K562 (cell line): ENCODE results near the gene CCDC187. TPM values are rescaled to one million over a fixed set of nuclear protein-coding genes. Genes with fewer than 3 reads are reported as not detected.

Experiments used
- ATAC-seq: fragments of 200-7000 bp; cut with Tn5 transposase; 3 replicates; pipeline ENCODE4 v1.9.1; 2020; ENCODE audit warnings: moderate library complexity
- BruUV-seq: library from RNA; stranded (reverse); fragments of 400-500 nt; replicated peaks from 2 replicates; lab custom pipeline; 2021; lab: Mats Ljungman, UMichigan
- CTCF ChIA-PET: fragments of 300-600 bp; formaldehyde crosslinking; extraction: SDS; loops from one replicate; lab custom pipeline; 2021; ENCODE audit warnings: low intra/inter-chr PET ratio; lab: Yijun Ruan, JAX
- POLR2A ChIA-PET: fragments of 300-600, 350-650 bp; sonication (Branson Sonifier 250); formaldehyde crosslinking; extraction: SDS; loops from one replicate; lab custom pipeline; 2021; ENCODE audit warnings: antibody characterized with exemption, inconsistent platforms; lab: Yijun Ruan, JAX
- DNase-seq, 4 experiments: peaks; one replicate each; pipeline versions ENCODE4 v3.0.0 to v3.0.0-alpha.2; 2011 to 2018; ENCODE audit warnings: low spot score in 3 of 4, mixed read lengths in 3 of 4; ENCODE audit errors: extremely low read depth in 1 of 4
- FAIRE-seq: peaks from 2 replicates; lab custom pipeline; 2011; peaks lifted over from hg19 to GRCh38; lab: Jason Lieb, UNC
- H2AFZ ChIP-seq: 2 replicates; pipeline ENCODE4 v1.6.0; 2011; ENCODE audit warnings: low read depth, low read length, control low read depth, inconsistent platforms
- H3K27ac ChIP-seq: fragments of 200-600 bp; 3 replicates; pipeline ENCODE4 v1.8.0; 2011; ENCODE audit warnings: low read depth, mild to moderate bottlenecking, control low read depth, inconsistent platforms, low read length, moderate library complexity, mixed read lengths; ENCODE audit errors: extremely low read depth
- H3K27me3 ChIP-seq, 2 experiments: fragments of 300-600 bp in 1 of 2; 2 replicates in 1 of 2; 3 replicates in 1 of 2; pipeline versions ENCODE4 v1.6.0 to v1.8.0; 2011; ENCODE audit warnings: inconsistent platforms in 2 of 2, low read length in 2 of 2, mild to moderate bottlenecking in 1 of 2, mixed read lengths in 1 of 2, moderate library complexity in 1 of 2; ENCODE audit not compliant: control insufficient read depth in 2 of 2, insufficient read depth in 2 of 2
- H3K36me3 ChIP-seq: fragments of 300-600 bp; 3 replicates; pipeline ENCODE4 v1.8.0; 2011; ENCODE audit warnings: mild to moderate bottlenecking, low read length, inconsistent platforms; ENCODE audit not compliant: control insufficient read depth, insufficient read depth
- H3K4me1 ChIP-seq, 2 experiments: fragments of 200-600 bp in 1 of 2; replicated peaks in 1 of 2; 2 replicates in 1 of 2; 3 replicates in 1 of 2; pipeline versions ENCODE4 v1.5.1 to v1.8.0; 2011; ENCODE audit warnings: inconsistent platforms in 2 of 2, low read length in 2 of 2, mild to moderate bottlenecking in 1 of 2, mixed read lengths in 1 of 2, moderate library complexity in 1 of 2; ENCODE audit not compliant: control insufficient read depth in 2 of 2, insufficient read depth in 2 of 2
- H3K4me2 ChIP-seq: 2 replicates; pipeline ENCODE4 v1.6.1; 2011; ENCODE audit warnings: low read length, control low read depth, inconsistent platforms, mixed read lengths; ENCODE audit not compliant: insufficient read depth
- H3K4me3 ChIP-seq: fragments of 200-600 bp; sonication (generic), shearing (Covaris generic); 2 replicates; pipeline ENCODE4 v1.5.1; 2016; ENCODE audit warnings: control low read depth, inconsistent platforms
- H3K79me2 ChIP-seq: fragments of 200-600 bp; 3 replicates; pipeline ENCODE4 v1.8.0; 2011; ENCODE audit warnings: low read length, inconsistent platforms; ENCODE audit not compliant: control insufficient read depth, insufficient read depth
- H3K9ac ChIP-seq, 2 experiments: 2 replicates each; pipeline versions ENCODE4 v1.6.0 to v1.6.1; 2011; ENCODE audit warnings: low read depth in 2 of 2, low read length in 2 of 2, control low read depth in 1 of 2, inconsistent platforms in 1 of 2, mild to moderate bottlenecking in 1 of 2, mixed read lengths in 1 of 2; ENCODE audit not compliant: insufficient read depth in 1 of 2
- H3K9me1 ChIP-seq: one replicate; pipeline ENCODE4 v1.6.0; 2011; ENCODE audit warnings: inconsistent platforms, mild to moderate bottlenecking, low read length, moderate library complexity; ENCODE audit not compliant: control insufficient read depth, insufficient read depth
- H3K9me3 ChIP-seq: replicated peaks from 2 replicates; pipeline ENCODE4 v1.5.1; 2011; ENCODE audit warnings: low read depth, low read length, inconsistent platforms; ENCODE audit not compliant: control insufficient read depth, insufficient read depth
- H4K20me1 ChIP-seq: replicated peaks from 2 replicates; pipeline ENCODE4 v1.6.1; 2011; ENCODE audit warnings: low read length, inconsistent platforms, mixed read lengths; ENCODE audit not compliant: control insufficient read depth, insufficient read depth
- ADNP ChIP-seq: fragments of 200-800 bp; sonication (Bioruptor generic); IDR thresholded peaks from 2 replicates; pipeline ENCODE4 v1.6.1; 2016; ENCODE audit warnings: missing genetic modification characterization, missing compliant biosample characterization
- ARNT ChIP-seq, 2 experiments: fragments of 450-650 bp; IDR thresholded peaks; 2 replicates each; pipeline ENCODE4 v1.6.1; 2016; ENCODE audit warnings: mild to moderate bottlenecking in 1 of 2
- BCOR ChIP-seq: fragments of 450-650 bp; IDR thresholded peaks from 2 replicates; pipeline ENCODE4 v1.6.1; 2016
- BRD4 ChIP-seq: fragments of 200-600 bp; sonication (generic); IDR thresholded peaks from 2 replicates; pipeline ENCODE4 v1.6.1; 2017; ENCODE audit warnings: inconsistent platforms
- CEBPB ChIP-seq: fragments of 450-650 bp; IDR thresholded peaks from 2 replicates; pipeline ENCODE4 v1.6.1; 2016; ENCODE audit warnings: missing genetic modification characterization, missing compliant biosample characterization
- COPS2 ChIP-seq: fragments of 450-650 bp; conservative IDR thresholded peaks from 2 replicates; pipeline ENCODE4 v1.6.1; 2016; ENCODE audit warnings: mild to moderate bottlenecking, moderate library complexity
- CREB3 ChIP-seq: fragments of 450-650 bp; conservative IDR thresholded peaks from 2 replicates; pipeline ENCODE4 v1.6.1; 2016; ENCODE audit warnings: missing genetic modification characterization, low read depth, mild to moderate bottlenecking, missing compliant biosample characterization, moderate library complexity
- EGR1 ChIP-seq: fragments of 450-650 bp; conservative IDR thresholded peaks from 2 replicates; pipeline ENCODE4 v1.6.1; 2017; ENCODE audit warnings: mild to moderate bottlenecking
- ETS1 ChIP-seq: conservative IDR thresholded peaks from 2 replicates; pipeline ENCODE4 v1.6.1; 2011; ENCODE audit warnings: low read depth, mild to moderate bottlenecking, low read length; ENCODE audit not compliant: control insufficient read depth
- ETV1 ChIP-seq: fragments of 450-650 bp; conservative IDR thresholded peaks from 2 replicates; pipeline ENCODE4 v1.6.1; 2016; ENCODE audit warnings: missing genetic modification characterization, control low read depth, low read depth, missing compliant biosample characterization
- FOXO4 ChIP-seq: fragments of 450-650 bp; formaldehyde crosslinking; IDR thresholded peaks from 2 replicates; pipeline ENCODE4 v1.4.0; 2020; ENCODE audit warnings: mild to moderate bottlenecking, moderate library complexity
- MTA1 ChIP-seq: fragments of 450-650 bp; IDR thresholded peaks from 2 replicates; pipeline ENCODE4 v1.6.1; 2017; ENCODE audit warnings: borderline replicate concordance
- NRF1 ChIP-seq, 2 experiments: fragments of 450-650 bp; IDR thresholded peaks in 1 of 2; conservative IDR thresholded peaks in 1 of 2; 2 replicates each; pipeline ENCODE4 v1.6.1; 2014; ENCODE audit warnings: mild to moderate bottlenecking in 2 of 2
- POLR2H ChIP-seq: IDR thresholded peaks from 2 replicates; pipeline ENCODE4 v1.6.1; 2016; ENCODE audit warnings: missing genetic modification characterization, low read depth, mild to moderate bottlenecking, control low read depth, missing compliant biosample characterization, moderate library complexity
- RBM39 ChIP-seq: fragments of 200-400 bp; formaldehyde crosslinking; optimal IDR thresholded peaks from 2 replicates; pipeline ENCODE3; 2018; ENCODE audit warnings: low read depth, low read length
- RFX1 ChIP-seq: fragments of 450-650 bp; IDR thresholded peaks from 2 replicates; pipeline ENCODE4 v1.6.1; 2016; ENCODE audit warnings: mild to moderate bottlenecking, moderate library complexity
- RHOXF2B ChIP-seq: fragments of 250-450 bp; sonication (Bioruptor Pico); conservative IDR thresholded peaks from 2 replicates; pipeline ENCODE4 v1.5.1; 2021
- SAFB ChIP-seq: fragments of 200-400 bp; formaldehyde crosslinking; IDR thresholded peaks from 2 replicates; pipeline ENCODE4 v1.6.1; 2017; ENCODE audit warnings: low read depth, low read length, borderline replicate concordance
- SOX6 ChIP-seq: fragments of 450-650 bp; IDR thresholded peaks from 2 replicates; pipeline ENCODE4 v1.6.1; 2014; ENCODE audit warnings: mild to moderate bottlenecking
- TSC22D4 ChIP-seq: fragments of 450-650 bp; IDR thresholded peaks from 2 replicates; pipeline ENCODE4 v1.6.1; 2016; ENCODE audit warnings: missing genetic modification characterization, missing biosample characterization, control low read depth
- WGBS: fragments of 100-300 bp; shearing (Covaris generic); methylation state at CpG from one replicate; pipeline ENCODE4 v1.1.6; 2016; ENCODE audit warnings: low coverage, mixed read lengths; ENCODE audit not compliant: insufficient coverage; ENCODE audit errors: missing lambda C conversion rate; 5-methylcytosine and 5-hydroxymethylcytosine counted together
- in situ Hi-C: fragments of 300-500 bp; cut with MboI; formaldehyde crosslinking; loops from 4 replicates; pipeline ENCODE4 v1.15.0; 2018; ENCODE audit warnings: inconsistent platforms, mixed read lengths
- intact Hi-C: fragments of 100-400 bp; cut with micrococcal nuclease; formaldehyde crosslinking; loops from 2 replicates; pipeline ENCODE4 v1.14.2; 2022
- polyA plus RNA-seq, 8 experiments: library from polyadenylated mRNA; depleted of rRNA in 4 of 8; stranded (reverse) in 5 of 8; unstranded in 3 of 8; fragments of >200 nt; fragmentation: Nextera tagmentation in 2 of 8; fragmentation: Illumina TruSeq in 1 of 8; extraction: Ambion mirVana in 2 of 8; extraction: Trizol in 1 of 8; gene quantifications; 2 replicates each; pipeline versions ENCODE4 v1.2.1 to v1.2.3, GENCODE V29; 2011 to 2014; ENCODE audit warnings: inconsistent platforms in 1 of 8, missing spikeins in 1 of 8
- total RNA-seq, 7 experiments: library from RNA; depleted of rRNA in 6 of 7; stranded (reverse); fragments of >200 nt in 6 of 7; fragmentation: Illumina TruSeq in 2 of 7; extraction: Trizol in 2 of 7; gene quantifications; 2 replicates each; pipeline versions ENCODE4 v1.2.1 to v1.2.3, GENCODE V29; 2011 to 2021; ENCODE audit warnings: low replicate concordance in 1 of 7

The CCDC187 gene
- total and polyA plus RNA-seq, 9 of the 15 experiments (the other 6 are each of a cell fraction or from before 2014, with no cell fraction given), result not detected

GRCh38 chr9:136311051-136312008 is 7.4 kb upstream of the CCDC187 start:
- ATAC-seq (peak; percentile 82), DNase-seq (peak in 3 of 4 experiments; percentile 48 to 57 (median 49)), FAIRE-seq (no peak)
- Histone ChIP-seq H3K27ac (no peak overlapping the region), H2AFZ (peak overlapping the region; percentile 52; the same call in 1 of the 2 replicates), H3K4me3 (no peak overlapping the region), H3K9me1 (no peaks in the 10 kb centered on the region), H3K27me3 (peaks cover 0 to 9% of the 10 kb centered on the region in 2 experiments; a peak in 3 of 5 replicates), H3K4me2 (no peak overlapping the region), H3K9me3 (peaks cover 19% of the 10 kb centered on the region), H3K9ac (peak overlapping the region in 1 of 2 experiments; percentile 57; a peak in 2 of 4 replicates), H3K36me3 (no peaks in the 10 kb centered on the region; the same call in 2 of the 3 replicates), H4K20me1 (no peaks in the 10 kb centered on the region), H3K4me1 (peaks cover 5 to 38% of the 10 kb centered on the region in 2 experiments; a peak in 3 of 5 replicates), H3K79me2 (no peaks in the 10 kb centered on the region)
- intact Hi-C loops (no loop called here), in situ Hi-C loops (no loop called here)
- POLR2A ChIA-PET, result interaction anchor here (1.0 kb wide), 1 partner anchor 52 kb away, joined by 3 read pairs; the partner anchor contains the start of gene DNLZ
- no TSS peak for BruUV-seq
- 18% methylated on average over 17 of the region's 23 CpGs for WGBS
- CTCF ChIA-PET, result interaction anchor here (0.7 to 0.9 kb wide), 2 partner anchors 88 to 382 kb away, joined by 3 read pairs; partner anchors contain the start of gene SNAPC4
- no peak for TF ChIP-seq COPS2
- TF ChIP-seq RBM39, result no peak
- no peak for TF ChIP-seq EGR1
- no peak for TF ChIP-seq CREB3 (tag)
- no peak for TF ChIP-seq ETS1
- no peak for TF ChIP-seq TSC22D4 (tag)
- TF ChIP-seq ETV1, result peak; percentile 25; the same call in 1 of the 2 replicates
- TF ChIP-seq BCOR, result peak; percentile 82
- TF ChIP-seq NRF1 (conservative IDR thresholded peaks at IDR 0.05 in 1 of 2, IDR thresholded peaks at IDR 0.05 in 1 of 2), result peak; percentile 79 to 81
- no peak for TF ChIP-seq BRD4
- peak; percentile 67; the same call in 1 of the 2 replicates for TF ChIP-seq ADNP (tag)
- TF ChIP-seq RHOXF2B, result no peak
- TF ChIP-seq SAFB, result no peak
- TF ChIP-seq RFX1, result peak; percentile 82; the same call in 1 of the 2 replicates
- no peak for TF ChIP-seq POLR2H (tag)
- TF ChIP-seq ARNT (IDR thresholded peaks at IDR 0.05), result no peak
- TF ChIP-seq MTA1, result no peak
- TF ChIP-seq SOX6, result no peak
- no peak for TF ChIP-seq CEBPB (tag)
- TF ChIP-seq FOXO4 (CRISPR knock-in tag), result no peak
